Vein endothelial cell (primary cell): Measurements from ENCODE around the gene ZNF607. TPM values are rescaled to one million over a fixed set of nuclear protein-coding genes. Genes with fewer than 3 reads are reported as not detected.

Source experiments
- small RNA-seq: library from RNA; depleted of rRNA; stranded (forward); fragments of <200 nt; gene quantifications from one replicate; pipeline ENCODE3, GENCODE V24; 2012
- total RNA-seq: library from RNA; depleted of rRNA; stranded (reverse); fragments of >200 nt; gene quantifications from 2 replicates; pipeline ENCODE4 v1.2.3, GENCODE V29; 2012

ZNF607 gene
- 2.5 and 2.9 TPM in 2 replicates for total RNA-seq

DNA sequence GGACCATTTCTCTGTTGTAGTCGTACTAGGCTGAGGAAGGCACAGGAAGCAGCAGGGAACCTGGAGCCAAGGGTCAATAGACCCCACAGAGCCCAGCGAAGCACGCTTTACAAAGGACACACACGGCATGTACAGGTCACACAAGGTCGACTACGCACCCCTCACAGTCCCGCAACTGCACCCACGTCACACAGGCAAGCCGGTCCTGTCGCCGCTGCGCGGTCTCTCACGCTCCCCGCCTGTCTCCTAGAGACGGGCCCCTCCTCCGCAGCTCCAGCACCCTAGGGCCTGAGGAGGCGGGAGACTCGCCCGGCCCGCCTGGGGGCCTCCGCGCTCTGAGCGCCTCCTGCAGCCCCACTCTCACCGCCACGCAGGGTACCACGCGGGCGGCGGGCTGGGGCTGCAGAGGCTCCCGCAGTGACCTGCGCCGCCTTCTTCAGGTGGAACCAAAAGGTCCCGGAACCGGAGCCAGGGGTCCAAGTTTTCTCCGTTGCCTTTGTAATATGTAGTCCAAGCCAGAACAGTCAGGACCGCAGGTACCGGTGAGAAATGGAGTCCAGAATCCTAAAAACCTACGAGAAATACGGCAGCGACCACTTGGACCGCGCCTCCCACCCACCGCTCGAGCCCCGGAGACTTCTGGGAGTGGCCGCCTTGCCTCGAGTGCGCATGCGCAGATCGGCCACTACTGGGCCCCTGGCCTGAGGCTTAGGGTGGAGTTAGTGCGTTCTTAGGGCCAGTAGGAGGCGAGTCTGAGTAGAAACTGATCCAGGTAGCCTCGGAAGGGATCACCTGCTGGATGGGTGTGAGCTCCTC is at the start of gene ZNF607:
Gene ZNF607, minus strand, starts transcription at position 651 of the 816 bp plus-strand sequence. CDS start 8,143 bp downstream, outside the sequence.

DNA sequence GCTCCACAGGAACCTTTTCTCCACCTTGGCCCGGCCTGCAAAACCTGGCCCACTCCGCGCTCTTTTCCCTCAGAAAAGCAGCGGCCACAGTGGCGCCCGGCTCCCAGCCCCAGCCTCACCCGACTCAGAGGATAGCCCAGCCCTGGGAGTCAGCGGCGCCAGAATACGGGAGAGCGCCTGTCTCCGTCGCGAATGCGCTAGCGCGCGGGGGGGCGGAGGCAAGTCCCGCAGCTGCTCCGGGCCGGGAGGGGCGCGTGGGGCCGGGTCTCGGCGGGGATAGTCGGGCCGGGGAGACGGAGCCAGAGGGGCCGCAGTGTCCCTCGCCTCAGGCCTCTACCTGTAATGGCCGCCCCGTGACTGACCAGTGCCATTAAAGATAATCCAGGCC is 64.3 kb downstream of the ZNF607 start, which contains the start of gene ZFP30:
Gene ZFP30, minus strand, starts transcription at position 165 of the 388 bp plus-strand sequence. CDS start 7,643 bp downstream, outside the sequence.

Small RNAs within 50 kb of the gene (small RNA-seq; reads per million reads assigned to genes)
- gene SELENOKP1 = 0.08 reads per million

Other genes starting within 250 kb of the ZNF607 start
- gene ZNF793, start 212.8 kb downstream of the ZNF607 start, total RNA-seq = 0.86 and 0.98 TPM in 2 replicates
- 1.7 and 2.0 TPM in 2 replicates for gene ZNF571, start 125.0 kb downstream of the ZNF607 start, total RNA-seq
- gene ZNF540, start 124.9 kb downstream of the ZNF607 start, total RNA-seq = 0.19 and 0.33 TPM in 2 replicates
- 11.4 and 15.4 TPM in 2 replicates for gene ZFP30, start 64.3 kb downstream of the ZNF607 start, total RNA-seq
- 4.9 and 6.3 TPM in 2 replicates for gene ZNF573, start 59.8 kb upstream of the ZNF607 start, total RNA-seq
- not detected in 2 replicates for gene WDR87, start 186.8 kb upstream of the ZNF607 start, total RNA-seq
- 32.2 and 38.9 TPM in 2 replicates for gene SIPA1L3, start 187.4 kb upstream of the ZNF607 start, total RNA-seq